NT2/D1 (cell line): Measurements from ENCODE around the gene DEDD2.

ENCODE experiments used
- DNase-seq: peaks from one replicate; pipeline ENCODE4 v3.0.0-alpha.2; 2011; ENCODE audit warnings: low read depth, low spot score
- H3K27me3 ChIP-seq: 2 replicates; pipeline ENCODE4 v1.6.0; 2011; ENCODE audit warnings: mild to moderate bottlenecking; ENCODE audit not compliant: insufficient read length, insufficient read depth
- H3K36me3 ChIP-seq: 2 replicates; pipeline ENCODE4 v1.6.1; 2011; ENCODE audit warnings: mild to moderate bottlenecking, low read length, mixed read lengths; ENCODE audit not compliant: insufficient read depth, insufficient read length
- H3K4me1 ChIP-seq: 2 replicates; pipeline ENCODE4 v1.5.1; 2011; ENCODE audit not compliant: insufficient read depth, insufficient read length
- H3K4me3 ChIP-seq: 2 replicates; pipeline ENCODE4 v1.5.1; 2011; ENCODE audit warnings: low read depth; ENCODE audit not compliant: insufficient read length
- H3K9ac ChIP-seq: 2 replicates; pipeline ENCODE4 v1.6.0; 2011; ENCODE audit warnings: low read depth; ENCODE audit not compliant: insufficient read length
- H3K9me3 ChIP-seq: 2 replicates; pipeline ENCODE4 v1.5.1; 2011; ENCODE audit warnings: mild to moderate bottlenecking, low read length; ENCODE audit not compliant: insufficient read depth
- SUZ12 ChIP-seq: IDR thresholded peaks from 2 replicates; pipeline ENCODE4 v1.6.1; 2011; ENCODE audit not compliant: insufficient read length, insufficient read depth; ENCODE audit errors: extremely low read depth
- YY1 ChIP-seq: IDR thresholded peaks from 2 replicates; pipeline ENCODE4 v1.6.1; 2011; ENCODE audit not compliant: insufficient read length, insufficient read depth
- ZNF274 ChIP-seq: IDR thresholded peaks from 2 replicates; pipeline ENCODE4 v1.6.1; 2011; ENCODE audit warnings: mild to moderate bottlenecking, low read depth, low read length

The DEDD2 gene

DNA sequence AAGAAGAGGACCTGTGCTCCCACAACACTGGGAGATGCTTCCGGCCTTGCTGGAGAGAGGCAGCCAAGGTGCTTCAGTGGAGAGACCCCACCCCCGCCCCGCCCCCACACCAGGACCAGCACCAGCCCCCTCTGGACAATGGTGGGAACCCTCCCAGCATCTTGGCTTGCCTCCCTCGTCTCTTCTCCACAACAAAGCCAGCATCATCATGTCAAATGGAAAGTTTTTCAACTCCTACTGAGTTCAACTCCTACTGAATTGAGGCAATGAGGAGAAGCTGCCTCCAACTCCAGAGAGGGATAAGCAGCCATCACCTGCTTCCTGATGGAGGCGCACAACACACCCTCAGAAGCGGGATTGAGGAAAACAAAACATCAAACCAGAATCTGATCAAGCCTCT is 12.8 kb downstream of the DEDD2 start:
- no peak overlapping the region for H3K4me3 ChIP-seq
- TF ChIP-seq SUZ12, result no peak
- TF ChIP-seq YY1, result no peak
- no peak for TF ChIP-seq ZNF274
- no peaks in the 10 kb centered on the region for H3K9me3 ChIP-seq
- H3K27me3 ChIP-seq, result no peaks in the 10 kb centered on the region
- H3K36me3 ChIP-seq, result peaks cover 75% of the 10 kb centered on the region
- no peak for DNase-seq
- no peak overlapping the region for H3K9ac ChIP-seq
- peaks cover 7% of the 10 kb centered on the region for H3K4me1 ChIP-seq

DNA sequence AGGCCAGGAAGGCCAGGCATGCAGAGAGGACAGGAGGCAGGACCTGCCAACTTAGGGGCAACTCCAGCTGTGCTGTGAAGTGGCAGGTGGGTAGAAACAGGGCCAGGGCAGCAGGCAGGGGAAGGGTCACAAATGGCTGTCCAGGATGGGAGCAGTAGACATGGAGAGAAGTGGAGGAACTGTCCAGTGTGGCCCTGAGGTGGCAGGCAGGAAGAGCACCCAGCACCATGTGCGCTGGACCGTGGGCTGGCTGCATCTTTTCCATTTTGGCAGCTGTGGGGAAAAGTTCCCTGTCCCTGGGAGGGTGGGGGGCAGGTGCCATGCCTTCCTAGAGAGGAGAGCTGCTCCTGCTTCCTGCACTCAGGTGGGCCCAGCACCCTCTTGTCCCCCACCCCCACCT is 13.8 kb downstream of the DEDD2 start:
- peaks cover 77% of the 10 kb centered on the region for H3K36me3 ChIP-seq
- TF ChIP-seq SUZ12 (no peak), ZNF274 (no peak), YY1 (no peak)
- no peaks in the 10 kb centered on the region for H3K9me3 ChIP-seq

DNA sequence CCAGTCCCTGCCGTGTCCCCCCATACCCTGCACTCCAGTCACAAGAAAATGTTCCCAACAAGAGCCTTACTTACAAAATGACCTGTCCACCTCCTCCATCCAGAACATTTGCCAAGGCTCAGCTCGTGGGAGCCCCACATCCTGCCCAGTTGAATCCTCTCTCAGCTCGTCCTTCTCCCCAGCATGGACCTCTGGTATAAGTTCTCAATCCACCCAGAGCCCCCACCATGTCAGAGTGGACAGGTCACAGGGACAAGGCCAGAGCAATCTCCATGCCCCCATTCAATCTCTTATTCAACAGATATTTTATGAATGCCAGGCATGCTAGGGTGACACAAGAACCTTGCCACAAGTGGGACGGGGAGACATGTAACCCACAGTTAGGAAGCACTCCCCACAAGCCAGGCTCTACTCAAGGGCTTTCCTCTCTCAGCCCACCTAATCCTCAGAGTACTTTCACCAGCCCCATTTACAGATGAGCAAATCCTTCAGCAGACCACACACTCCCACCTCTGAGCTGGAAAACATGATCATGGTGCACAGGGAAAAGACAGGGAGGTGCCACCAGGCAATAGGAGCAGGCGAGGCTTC is 15.1 kb downstream of the DEDD2 start:
- TF ChIP-seq YY1 (no peak), ZNF274 (no peak), SUZ12 (no peak)
- Histone ChIP-seq H3K4me1 (peaks cover 13% of the 10 kb centered on the region), H3K9ac (no peak overlapping the region)

More for the DNA sequence above, 13.8 kb downstream of the DEDD2 start:
- no peak for DNase-seq
- H3K27me3 ChIP-seq, result no peaks in the 10 kb centered on the region
- H3K9ac ChIP-seq, result no peak overlapping the region
- no peak overlapping the region for H3K4me3 ChIP-seq
- H3K4me1 ChIP-seq, result peaks cover 9% of the 10 kb centered on the region

DNA sequence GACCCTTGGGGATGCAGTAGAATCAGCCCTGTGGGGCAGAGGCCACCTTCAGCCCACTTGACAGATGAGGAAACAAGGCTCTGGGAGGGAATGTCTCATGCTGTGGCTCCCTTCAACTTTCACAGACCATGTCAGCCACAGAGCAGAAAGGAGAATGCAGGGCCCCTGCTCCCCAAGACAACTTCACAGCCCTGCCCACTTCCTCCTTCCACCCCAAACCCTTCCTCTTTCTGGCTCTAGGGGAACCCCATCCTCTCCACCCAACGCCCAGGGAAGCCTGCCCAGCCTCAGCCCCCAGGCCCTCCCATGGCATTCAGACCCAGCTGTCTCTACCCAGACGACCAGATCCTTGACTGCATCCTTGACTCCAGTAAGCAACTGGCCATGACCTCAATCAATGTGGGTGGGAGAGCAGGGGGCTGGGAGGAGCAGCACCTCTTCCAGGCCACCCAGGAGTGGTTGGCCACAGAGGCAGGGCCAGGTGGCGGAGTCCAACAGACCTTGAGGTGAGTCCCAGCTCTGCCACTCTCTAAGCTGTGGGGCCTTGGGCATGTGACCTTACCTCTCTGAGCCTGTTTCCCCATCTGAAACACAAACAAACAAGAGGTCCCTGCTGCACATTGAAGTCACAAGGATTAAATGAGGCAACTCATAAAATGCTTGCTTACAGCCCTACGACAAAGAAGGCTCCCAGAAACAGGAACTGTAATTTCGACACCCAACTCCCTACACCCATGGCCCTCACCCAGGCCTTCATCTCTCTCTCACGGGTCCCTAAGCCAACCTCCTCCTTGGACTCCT is 15.8 kb downstream of the DEDD2 start:
- peaks cover 18% of the 10 kb centered on the region for H3K4me1 ChIP-seq
- no peak for TF ChIP-seq ZNF274
- H3K4me3 ChIP-seq, result no peak overlapping the region
- no peak for DNase-seq
- no peaks in the 10 kb centered on the region for H3K9me3 ChIP-seq
- no peaks in the 10 kb centered on the region for H3K27me3 ChIP-seq
- H3K36me3 ChIP-seq, result peaks cover 65% of the 10 kb centered on the region
- no peak overlapping the region for H3K9ac ChIP-seq

More for the DNA sequence above, 15.1 kb downstream of the DEDD2 start:
- no peak for DNase-seq
- Histone ChIP-seq H3K27me3 (no peaks in the 10 kb centered on the region), H3K4me3 (no peak overlapping the region), H3K9me3 (no peaks in the 10 kb centered on the region), H3K36me3 (peaks cover 72% of the 10 kb centered on the region)

DNA sequence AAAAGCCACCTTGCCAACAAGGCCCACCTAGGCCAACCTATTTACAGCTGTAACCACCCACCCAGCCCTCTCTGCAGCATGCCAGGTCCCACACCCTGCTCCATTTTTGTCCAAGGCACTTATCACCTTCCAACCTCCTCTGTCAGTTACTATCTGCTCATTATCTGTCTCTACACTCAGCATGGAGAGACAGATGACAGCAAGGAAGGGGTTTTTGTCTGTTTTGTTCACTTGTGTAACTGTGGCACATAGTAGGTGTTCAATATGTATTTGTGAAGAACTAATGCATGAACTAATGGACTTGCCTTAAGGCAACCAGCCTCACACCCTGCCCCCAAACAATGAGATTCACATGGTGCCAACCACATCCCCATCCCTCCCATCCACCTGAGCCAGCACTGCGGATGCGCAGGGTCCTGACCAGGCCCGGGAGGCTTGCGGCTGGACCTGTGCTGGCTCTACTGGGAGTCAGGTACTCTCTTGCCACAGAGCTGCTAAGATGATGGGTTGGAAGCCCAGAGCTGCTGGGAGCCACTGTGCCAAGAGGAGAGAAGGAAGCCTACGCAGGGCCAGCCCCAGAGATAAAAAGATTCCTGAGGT is 17.3 kb downstream of the DEDD2 start:
- Histone ChIP-seq H3K4me1 (peaks cover 16% of the 10 kb centered on the region), H3K4me3 (no peak overlapping the region), H3K36me3 (peaks cover 63% of the 10 kb centered on the region), H3K9ac (no peak overlapping the region), H3K9me3 (no peaks in the 10 kb centered on the region), H3K27me3 (no peaks in the 10 kb centered on the region)
- TF ChIP-seq ZNF274 (no peak), YY1 (no peak), SUZ12 (no peak)
- DNase-seq, result no peak

DNA sequence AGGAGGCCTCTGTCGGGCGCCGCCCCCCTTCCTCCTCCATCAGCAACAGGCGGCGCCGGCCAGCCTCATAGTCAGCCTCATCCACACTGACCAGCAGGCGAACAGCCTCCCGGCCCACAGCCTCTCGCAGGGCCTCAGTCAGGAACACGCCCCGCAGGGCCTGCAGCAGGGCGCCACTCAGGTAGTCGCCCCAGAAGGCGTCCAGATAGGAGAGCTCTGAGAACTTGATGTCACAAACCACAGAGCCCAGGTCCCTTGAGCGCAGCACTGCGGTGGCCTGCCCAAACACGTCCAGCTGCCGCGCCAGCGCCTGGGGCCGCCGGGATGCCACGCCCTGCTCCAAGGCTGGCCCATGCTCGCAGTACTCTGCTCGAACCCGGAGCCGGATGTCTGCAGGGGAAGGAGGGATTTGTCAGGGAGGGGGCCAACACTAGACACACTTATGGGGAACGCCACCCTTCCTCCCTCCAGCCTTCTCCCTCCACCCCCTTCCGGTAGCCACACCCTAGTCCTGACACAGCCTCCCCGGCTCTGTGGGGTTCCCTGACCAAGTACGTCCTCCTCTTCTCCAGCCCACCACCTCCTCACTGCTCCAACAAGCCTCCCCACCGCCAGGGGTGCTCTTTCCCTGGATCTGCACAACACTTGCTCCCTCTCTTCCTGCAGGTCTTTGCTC is 17.9 kb downstream of the DEDD2 start:
- Histone ChIP-seq H3K9ac (no peak overlapping the region), H3K36me3 (peaks cover 63% of the 10 kb centered on the region), H3K27me3 (no peaks in the 10 kb centered on the region), H3K9me3 (no peaks in the 10 kb centered on the region), H3K4me3 (no peak overlapping the region), H3K4me1 (peaks cover 16% of the 10 kb centered on the region)
- no peak for TF ChIP-seq YY1
- no peak for TF ChIP-seq ZNF274
- no peak for TF ChIP-seq SUZ12
- no peak for DNase-seq
